ENCODE measurements around the gene TULP4. TPM values are rescaled to one million over a fixed set of nuclear protein-coding genes. Genes with fewer than 3 reads are reported as not detected.

Gene TULP4
- total and polyA plus RNA-seq, 7 donors: 2.4 to 142 (median 98.7) TPM

DNA sequence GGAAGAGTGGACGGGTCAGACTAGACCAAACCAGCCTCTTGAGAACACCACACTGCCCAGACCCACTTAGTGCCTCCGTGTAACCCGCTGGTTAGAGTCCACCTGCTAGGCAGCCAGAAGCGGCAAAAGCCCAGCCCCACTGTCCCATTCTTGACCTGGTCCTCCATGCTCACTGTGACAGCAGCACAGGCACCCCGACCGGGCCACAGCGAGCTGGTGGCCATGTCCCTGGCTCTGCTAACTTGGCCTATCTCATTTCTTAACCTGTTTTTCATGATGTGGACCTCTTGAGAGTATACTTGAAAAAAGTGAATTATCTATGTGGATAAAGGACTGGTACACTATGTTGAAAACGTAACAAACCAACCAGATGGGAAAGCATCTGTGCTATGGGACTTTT lies 202.7 kb downstream of the TULP4 start:
- TF ChIP-seq POLR2A (IDR thresholded peaks at IDR 0.05): no peak
- TF ChIP-seq, protein P1, sequence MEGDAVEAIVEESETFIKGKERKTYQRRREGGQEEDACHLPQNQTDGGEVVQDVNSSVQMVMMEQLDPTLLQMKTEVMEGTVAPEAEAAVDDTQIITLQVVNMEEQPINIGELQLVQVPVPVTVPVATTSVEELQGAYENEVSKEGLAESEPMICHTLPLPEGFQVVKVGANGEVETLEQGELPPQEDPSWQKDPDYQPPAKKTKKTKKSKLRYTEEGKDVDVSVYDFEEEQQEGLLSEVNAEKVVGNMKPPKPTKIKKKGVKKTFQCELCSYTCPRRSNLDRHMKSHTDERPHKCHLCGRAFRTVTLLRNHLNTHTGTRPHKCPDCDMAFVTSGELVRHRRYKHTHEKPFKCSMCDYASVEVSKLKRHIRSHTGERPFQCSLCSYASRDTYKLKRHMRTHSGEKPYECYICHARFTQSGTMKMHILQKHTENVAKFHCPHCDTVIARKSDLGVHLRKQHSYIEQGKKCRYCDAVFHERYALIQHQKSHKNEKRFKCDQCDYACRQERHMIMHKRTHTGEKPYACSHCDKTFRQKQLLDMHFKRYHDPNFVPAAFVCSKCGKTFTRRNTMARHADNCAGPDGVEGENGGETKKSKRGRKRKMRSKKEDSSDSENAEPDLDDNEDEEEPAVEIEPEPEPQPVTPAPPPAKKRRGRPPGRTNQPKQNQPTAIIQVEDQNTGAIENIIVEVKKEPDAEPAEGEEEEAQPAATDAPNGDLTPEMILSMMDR (IDR thresholded peaks at IDR 0.05): no peak
- TF ChIP-seq POLR2AphosphoS5 (IDR thresholded peaks at IDR 0.05): no peak
- no peak for TF ChIP-seq EP300 (IDR thresholded peaks at IDR 0.05)
- H3K9me3 ChIP-seq: no peaks in the 10 kb centered on the region
- peaks cover 11 to 38% (median 20%) of the 10 kb centered on the region in 3 donors for H3K27me3 ChIP-seq
- no peak overlapping the region for H3K27ac ChIP-seq
- intact Hi-C loops (cut with DNase I): loop anchor here (5.0 kb wide), 1 partner anchor 293 kb away; no protein-coding TSS in a partner anchor
- WGBS, 2 donors: 95 to 97% methylated on average over 8 of the region's 8 CpGs
- no peak overlapping the region for H3K4me3 ChIP-seq
- no peaks in the 10 kb centered on the region for H3K36me3 ChIP-seq
- DNase-seq: no peak
- peaks cover 0 to 14% (median 10%) of the 10 kb centered on the region in 4 donors for H3K4me1 ChIP-seq

DNA sequence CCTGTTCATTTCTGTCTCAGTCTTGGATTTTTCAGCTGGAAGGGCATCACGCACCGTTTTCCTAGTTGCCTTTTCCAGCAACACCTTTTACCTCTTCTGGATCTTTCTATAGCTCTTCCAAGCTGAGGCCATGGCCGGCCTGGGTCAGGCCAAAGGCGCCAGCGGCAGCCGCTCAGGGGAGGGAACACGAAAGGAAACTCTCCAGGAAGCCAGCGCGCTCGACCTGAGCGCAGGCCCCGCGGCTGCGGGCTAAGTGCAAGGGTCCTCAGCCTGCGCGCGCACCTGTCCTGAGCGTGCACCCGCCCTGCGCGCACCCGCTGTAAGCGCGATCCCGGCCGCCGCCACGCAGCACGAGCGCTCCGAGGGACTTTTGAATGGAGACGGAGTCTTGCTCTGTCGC lies 203.8 kb downstream of the TULP4 start:
- Histone ChIP-seq H3K4me3 (no peak overlapping the region), H3K4me1 (peaks cover 0 to 14% (median 10%) of the 10 kb centered on the region in 4 donors), H3K36me3 (no peaks in the 10 kb centered on the region), H3K9me3 (no peaks in the 10 kb centered on the region), H3K27ac (no peak overlapping the region), H3K27me3 (peaks cover 11 to 46% (median 20%) of the 10 kb centered on the region in 3 donors)
- WGBS, 2 donors: 28 to 29% methylated on average over 33 of the region's 33 CpGs
- TF ChIP-seq POLR2A (IDR thresholded peaks at IDR 0.05) (no peak), EP300 (IDR thresholded peaks at IDR 0.05) (no peak), POLR2AphosphoS5 (IDR thresholded peaks at IDR 0.05) (no peak)
- TF ChIP-seq, protein P1 (IDR thresholded peaks at IDR 0.05): no peak
- intact Hi-C loops (cut with DNase I): loop anchor here (5.0 kb wide), 1 partner anchor 294 kb away; no protein-coding TSS in a partner anchor
- DNase-seq: no peak

DNA sequence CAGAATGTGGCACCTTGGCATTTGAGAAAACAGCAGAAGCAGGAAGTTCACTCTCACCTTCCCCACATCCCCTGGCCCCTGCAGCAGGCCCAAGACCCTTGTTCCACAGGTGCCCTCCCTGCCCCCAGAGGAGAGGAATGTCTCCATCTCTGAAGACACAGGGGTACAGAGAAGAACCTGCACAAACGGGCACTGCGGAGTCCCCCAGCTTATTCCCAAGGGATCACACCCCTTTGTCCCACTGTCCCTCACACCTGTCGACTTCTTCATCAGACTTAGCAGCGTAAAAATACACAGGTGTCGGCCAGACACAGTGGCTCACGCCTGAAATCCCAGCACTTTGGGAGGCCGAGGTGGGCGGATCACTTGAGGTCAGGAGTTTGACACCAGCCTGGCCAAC lies 204.8 kb downstream of the TULP4 start:
- WGBS, 2 donors: 87 to 92% methylated on average over 8 of the region's 8 CpGs
- DNase-seq: no peak
- intact Hi-C loops (cut with DNase I): loop anchor here (5.0 kb wide), 1 partner anchor 295 kb away; no protein-coding TSS in a partner anchor

DNA sequence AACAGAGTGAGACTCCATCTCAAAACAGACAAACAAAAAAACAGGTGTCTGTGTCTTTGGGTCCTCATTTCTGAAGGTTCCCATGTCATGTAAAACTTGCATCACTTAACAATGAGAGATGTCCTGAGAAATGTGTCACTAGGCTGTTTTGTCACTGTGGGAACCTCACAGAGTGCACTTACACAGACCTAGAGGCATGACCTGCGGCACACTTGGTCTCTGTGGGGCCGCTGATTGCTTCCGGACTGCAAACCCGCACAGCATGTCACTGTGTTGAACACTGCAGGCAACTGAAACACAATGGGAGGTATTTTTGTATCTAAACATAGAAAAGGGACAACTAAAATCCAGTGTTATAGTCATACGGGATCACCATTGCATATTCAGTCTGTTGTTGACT lies 205.3 kb downstream of the TULP4 start:
- DNase-seq: no peak
- H3K4me1 ChIP-seq: peaks cover 0 to 14% (median 10%) of the 10 kb centered on the region in 4 donors
- 69 to 78% methylated on average over 5 of the region's 5 CpGs for WGBS, 2 donors
- no peaks in the 10 kb centered on the region for H3K9me3 ChIP-seq
- peaks cover 11 to 56% (median 20%) of the 10 kb centered on the region in 3 donors for H3K27me3 ChIP-seq
- no peaks in the 10 kb centered on the region for H3K36me3 ChIP-seq
- peak overlapping the region in 1 of 4 donors; percentile 30 for H3K4me3 ChIP-seq
- TF ChIP-seq POLR2AphosphoS5 (IDR thresholded peaks at IDR 0.05) (no peak), EP300 (IDR thresholded peaks at IDR 0.05) (no peak), POLR2A (IDR thresholded peaks at IDR 0.05) (no peak)
- TF ChIP-seq, protein P1 (IDR thresholded peaks at IDR 0.05): no peak
- H3K27ac ChIP-seq: no peak overlapping the region
- intact Hi-C loops (cut with DNase I): loop anchor here (5.0 kb wide), 1 partner anchor 295 kb away; no protein-coding TSS in a partner anchor

More for the DNA sequence above, 204.8 kb downstream of the TULP4 start:
- peaks cover 11 to 55% (median 20%) of the 10 kb centered on the region in 3 donors for H3K27me3 ChIP-seq
- no peak for TF ChIP-seq POLR2AphosphoS5 (IDR thresholded peaks at IDR 0.05)
- no peak for TF ChIP-seq EP300 (IDR thresholded peaks at IDR 0.05)
- TF ChIP-seq, protein P1 (IDR thresholded peaks at IDR 0.05): no peak
- no peak for TF ChIP-seq POLR2A (IDR thresholded peaks at IDR 0.05)
- H3K4me1 ChIP-seq: peaks cover 0 to 14% (median 10%) of the 10 kb centered on the region in 4 donors
- no peak overlapping the region for H3K4me3 ChIP-seq
- no peaks in the 10 kb centered on the region for H3K9me3 ChIP-seq
- H3K27ac ChIP-seq: no peak overlapping the region
- H3K36me3 ChIP-seq: no peaks in the 10 kb centered on the region

All from sigmoid colon (tissue), 7 donors.